Superior temporal gyrus (tissue), 1 donor: Measurements from ENCODE around the gene SEMA4B.
"Not testable (repeated sequence)": the region's sequence is repeated elsewhere in the genome, so short reads cannot be mapped to it uniquely, and the experiment has no call there.

Experiments used
- DNase-seq: peaks from one replicate; pipeline ENCODE4 v3.0.0-alpha.2; 2016; ENCODE audit errors: extremely low spot score

The SEMA4B gene

DNA sequence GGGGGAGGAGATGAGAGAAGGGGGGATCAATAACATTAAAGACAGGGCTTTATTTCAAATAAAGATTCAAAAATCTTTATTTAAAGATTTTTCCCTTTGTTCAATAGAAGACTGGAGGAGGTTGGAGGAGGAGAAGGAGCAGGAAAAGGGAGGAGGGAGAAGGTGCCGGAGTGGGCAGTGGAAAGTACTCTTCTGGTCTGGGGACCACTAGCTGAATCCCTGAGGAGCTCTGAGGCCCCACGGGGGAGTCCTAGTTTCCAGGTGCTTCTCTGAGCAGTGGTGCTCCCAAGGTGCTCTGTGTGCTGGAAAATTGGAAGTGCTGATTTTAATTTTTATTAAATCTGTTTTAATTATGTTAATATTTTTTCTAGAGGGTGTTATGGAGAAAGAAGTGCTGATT is 19.4 kb upstream of the SEMA4B start:
- DNase-seq: no peak

DNA sequence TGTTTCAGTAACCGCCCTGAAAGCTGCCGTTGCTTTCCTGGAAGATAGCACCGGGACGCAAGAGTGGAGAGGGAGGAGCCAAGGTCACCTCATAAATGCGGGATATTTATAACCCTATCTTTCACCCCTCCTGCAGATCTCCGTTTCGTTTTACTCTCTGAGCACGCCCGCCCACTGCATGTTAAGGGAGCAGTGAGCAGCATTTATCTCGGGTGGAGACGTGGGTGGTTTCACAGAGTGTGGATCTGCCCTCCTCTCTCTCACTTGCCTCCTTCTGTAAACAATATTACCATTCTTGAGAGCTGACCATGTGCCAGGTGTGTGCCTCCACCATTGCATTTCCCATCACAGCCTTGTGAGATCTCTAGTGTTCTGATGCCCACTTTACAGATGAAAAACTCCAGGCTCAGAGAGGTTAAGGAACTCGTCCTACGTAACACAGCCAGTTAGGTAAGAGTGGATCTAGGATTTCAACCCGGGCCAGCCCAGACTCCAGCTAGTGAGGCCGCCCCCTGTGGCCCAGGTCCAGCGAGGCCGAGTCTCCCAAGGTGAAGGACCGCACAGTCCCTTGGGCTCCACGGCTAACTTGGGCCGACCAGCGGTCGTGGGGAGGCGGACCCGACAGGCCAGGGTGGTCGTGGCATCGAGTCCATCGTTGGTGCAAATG is 16.9 kb upstream of the SEMA4B start:
- peak; percentile 56 for DNase-seq

DNA sequence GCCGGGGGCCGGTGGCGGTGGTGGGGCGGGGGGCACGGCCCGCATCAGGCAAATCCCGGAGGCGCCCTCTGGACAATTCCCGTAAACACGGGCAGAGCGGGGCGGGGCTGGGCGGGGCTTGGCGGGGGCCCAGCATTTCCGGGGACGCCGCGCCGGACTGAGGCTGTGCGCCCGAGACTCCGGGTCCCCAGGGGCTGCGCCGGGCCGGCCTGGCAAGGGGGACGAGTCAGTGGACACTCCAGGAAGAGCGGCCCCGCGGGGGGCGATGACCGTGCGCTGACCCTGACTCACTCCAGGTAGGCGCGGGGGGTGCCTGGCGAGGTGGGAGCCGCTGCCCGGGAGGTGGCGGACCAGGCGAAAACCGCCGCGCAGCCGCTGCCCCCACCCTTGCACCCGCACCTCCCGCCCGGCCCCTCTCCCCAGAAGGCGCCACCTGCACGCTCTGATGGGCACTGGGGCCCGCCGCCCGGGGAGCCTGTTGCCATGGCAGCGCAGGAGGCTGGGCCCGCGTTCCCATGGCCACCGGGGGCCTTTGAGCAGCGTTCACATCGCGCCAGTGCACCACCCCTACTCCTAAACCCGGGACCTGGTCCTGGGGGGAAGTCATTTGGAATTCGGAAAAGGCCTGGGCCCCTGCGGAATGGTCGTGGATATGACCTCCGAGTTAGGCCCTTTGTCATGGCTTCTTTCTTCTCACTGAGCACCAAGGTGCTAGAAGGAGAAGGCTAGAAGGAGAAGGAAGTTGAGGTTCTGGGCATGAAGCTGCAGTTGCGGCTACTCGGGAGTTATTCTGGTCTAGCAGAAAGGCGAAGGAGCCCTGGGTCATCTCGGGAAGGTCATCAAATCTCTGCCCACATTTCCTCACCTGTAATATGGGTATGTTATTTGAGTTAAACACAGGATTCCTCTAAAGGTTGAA is 16.1 kb upstream of the SEMA4B start:
- peak; percentile 59 for DNase-seq

GRCh38 chr15:90187257-90187868 is 13.8 kb upstream of the SEMA4B start:
- DNase-seq: peak; percentile 30

GRCh38 chr15:90188065-90188464 is 13.1 kb upstream of the SEMA4B start:
- not testable (repeated sequence) for DNase-seq

DNA sequence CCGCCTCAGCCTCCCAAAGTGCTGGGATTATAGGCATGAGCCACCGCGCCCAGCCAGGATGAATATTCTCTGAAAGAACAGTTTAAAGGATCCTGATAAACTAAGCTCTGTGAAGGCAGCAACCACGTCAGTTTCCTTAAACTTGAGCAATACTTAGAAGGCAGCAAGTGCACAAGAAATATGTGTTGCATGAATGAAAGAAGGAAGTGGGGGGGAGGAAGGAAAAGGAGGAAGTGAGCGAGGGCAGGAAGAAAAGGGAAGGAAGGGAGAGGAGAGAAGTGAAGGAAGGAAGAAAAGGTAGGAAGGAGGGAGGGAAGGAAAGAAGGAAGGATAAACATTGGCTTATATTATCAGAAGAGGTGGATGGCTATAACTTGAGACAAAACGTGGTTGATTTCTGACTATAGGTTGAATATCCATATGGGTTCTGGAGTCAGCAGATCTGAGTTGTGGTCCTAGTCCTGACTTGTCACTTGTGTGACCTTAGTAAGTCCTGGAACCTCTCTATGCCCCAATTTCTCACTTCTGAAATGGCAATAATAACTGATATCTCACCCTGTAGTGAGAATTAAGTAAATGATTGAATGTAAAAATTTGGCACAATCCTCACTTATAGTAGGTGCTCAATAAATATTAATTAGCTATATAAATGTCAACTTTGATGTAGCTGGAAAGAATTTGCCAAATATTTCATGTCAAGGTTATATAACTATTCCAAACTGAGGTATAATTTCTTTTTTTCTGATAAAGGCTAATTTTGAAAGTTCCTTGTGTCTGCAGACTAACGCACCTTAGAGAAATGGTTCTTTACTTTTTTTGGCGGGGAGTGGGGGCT is 12.0 kb upstream of the SEMA4B start:
- no peak for DNase-seq

- no peak for DNase-seq
These were observed 11.2 kb upstream of the SEMA4B start for GRCh38 chr15:90189781-90190467.

DNA sequence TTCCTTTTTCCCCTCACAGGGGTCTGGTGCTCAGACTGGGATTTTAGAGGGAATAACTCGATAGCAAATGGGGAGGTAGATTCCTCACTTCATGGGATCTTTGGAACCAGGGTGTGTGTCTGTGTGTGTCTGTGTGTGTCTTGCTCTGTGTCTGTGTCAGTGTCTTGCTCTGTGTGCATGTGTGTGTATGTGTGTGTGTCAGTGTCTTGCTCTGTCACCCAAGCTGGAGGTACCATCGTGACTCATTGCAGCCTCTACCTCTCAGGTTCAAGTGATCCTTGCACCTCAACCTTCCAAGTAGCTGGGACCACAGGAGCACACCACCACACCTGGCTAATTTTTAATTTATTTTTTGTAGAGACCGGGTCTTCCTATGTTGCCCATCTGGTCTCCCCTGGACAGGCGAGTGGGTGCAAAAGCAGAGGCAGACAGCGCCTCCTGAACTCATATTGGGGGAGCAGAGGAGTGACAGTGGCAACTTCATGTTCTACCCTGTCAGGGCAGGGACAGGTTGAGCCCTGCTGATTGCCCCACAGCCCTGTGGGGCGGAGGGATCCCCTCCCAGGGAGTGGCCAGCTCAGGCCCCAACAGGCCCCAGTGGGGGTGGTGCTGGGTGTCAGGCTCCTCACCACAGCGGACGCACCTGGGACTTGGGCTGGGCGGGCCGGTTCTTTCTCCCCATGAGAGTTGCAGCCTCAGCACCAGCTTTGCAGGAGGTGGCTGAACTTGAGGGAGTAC is 10.4 kb upstream of the SEMA4B start:
- DNase-seq: no peak

- no peak for DNase-seq
These were observed 9.8 kb upstream of the SEMA4B start for GRCh38 chr15:90191344-90191687.

- peak; percentile 89 for DNase-seq
These were observed 9.2 kb upstream of the SEMA4B start for GRCh38 chr15:90191794-90192509.

DNA sequence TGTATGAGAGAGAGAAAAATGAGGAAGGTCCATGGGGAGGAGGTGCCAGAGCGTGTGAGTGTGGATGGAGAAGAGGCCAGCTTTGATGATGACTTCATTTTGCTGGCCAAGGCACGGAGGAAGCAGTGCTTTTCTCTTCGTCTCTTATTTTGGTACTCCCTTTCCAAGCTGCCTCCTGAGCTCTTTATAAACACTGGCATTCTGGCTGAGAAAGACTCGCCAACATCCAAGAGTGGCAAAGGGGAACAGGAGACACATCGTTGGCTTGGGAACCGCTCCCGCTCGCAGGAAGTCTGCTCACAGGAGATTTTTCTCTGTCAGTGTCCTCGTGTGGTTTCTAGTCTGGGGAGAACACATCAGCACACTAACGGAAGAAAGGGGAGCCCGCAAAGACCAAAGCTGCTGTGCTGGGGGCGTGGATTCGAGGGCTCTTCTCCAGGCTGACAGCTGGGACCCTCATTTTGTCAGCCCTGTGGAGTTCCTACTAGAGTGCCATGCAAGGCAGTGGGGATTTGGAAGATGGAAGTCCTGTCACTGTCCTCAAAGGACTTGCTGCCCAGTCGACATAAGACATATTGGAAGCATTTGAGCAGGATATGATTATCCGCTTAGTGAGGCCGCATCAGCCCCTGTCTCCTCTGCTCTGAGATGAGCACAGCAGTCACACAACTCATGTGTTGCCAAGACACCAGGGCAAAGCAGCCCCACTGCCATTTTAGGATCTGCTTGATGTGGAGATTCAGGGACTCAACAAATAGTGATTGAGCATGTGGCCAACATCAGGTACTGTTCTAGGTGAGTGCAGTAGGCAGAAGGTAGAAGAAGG is 8.0 kb upstream of the SEMA4B start:
- DNase-seq: peak; percentile 68

- DNase-seq: no peak
These were observed 6.5 kb upstream of the SEMA4B start for GRCh38 chr15:90194655-90195054.

DNA sequence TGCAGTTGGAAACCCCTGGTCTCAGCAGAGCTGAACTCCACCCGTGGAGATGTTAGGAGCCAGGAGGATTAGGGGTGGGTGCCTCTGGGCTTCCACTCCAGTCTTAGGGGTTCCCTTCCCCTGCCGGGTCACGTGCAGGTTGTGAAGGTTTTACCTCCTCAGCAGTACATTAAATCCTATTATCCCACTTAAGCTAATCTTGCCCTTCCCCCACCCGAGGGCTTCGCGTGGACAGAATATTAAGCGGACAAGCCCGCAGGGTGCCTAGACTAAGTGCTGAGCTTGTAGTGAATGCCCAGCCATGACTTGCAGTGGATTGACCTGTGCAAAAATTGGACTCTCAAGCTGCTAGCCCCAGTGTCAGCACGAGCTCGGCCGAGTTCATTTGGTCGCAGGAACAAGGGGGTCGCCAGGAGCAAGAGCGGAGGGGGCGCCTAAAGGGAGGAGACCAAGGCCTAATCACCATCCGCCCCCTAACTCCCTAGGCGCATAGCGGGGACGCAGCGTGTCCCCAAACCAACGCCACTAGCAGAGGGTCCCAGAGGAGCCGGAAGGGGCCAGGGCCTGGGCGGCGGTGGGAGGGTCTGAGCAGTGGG is 498 bp upstream of the SEMA4B start:
- DNase-seq: no peak

GRCh38 chr15:90201944-90202375 is 830 bp downstream of the SEMA4B start:
- DNase-seq: no peak

DNA sequence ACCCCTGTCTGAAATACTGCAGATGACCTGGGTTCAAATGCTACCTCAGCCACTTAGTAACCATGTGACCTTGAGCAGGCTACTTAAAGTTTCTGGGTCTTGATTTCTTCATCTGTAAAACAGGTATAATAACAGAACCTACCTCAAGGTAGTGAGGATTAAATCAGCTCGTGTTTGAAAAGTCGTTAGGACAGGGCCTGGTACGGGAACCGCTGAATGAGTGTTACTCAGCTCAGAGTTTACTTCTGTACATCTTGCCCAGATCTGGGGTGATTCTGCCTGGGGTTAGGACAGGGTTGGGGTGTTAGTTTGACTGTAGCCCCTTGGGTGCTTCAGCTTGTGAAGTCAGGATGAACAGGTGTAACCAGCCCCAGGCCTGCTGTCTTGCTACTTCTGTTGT is 1.8 kb downstream of the SEMA4B start:
- no peak for DNase-seq

DNA sequence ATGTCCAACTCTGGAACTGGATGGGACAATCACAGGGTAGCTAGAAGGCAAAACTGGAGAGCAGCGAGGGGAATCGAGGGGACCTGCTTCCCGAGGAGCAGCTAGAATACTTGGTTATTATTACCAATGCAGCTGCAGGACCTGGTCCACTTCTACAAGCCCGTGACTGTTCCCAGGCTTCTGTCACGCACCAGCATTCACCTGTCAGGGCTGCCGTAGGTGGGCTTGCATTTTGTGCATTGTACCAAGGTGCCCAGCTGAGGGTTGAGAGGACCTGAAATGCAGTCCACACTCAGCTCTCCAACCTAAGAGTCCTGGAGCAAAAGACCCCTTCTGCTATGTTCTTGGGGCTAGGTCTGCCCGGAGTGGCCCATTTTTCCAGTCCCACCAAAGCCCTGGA is 2.3 kb downstream of the SEMA4B start:
- no peak for DNase-seq

- DNase-seq: no peak
These were observed 2.8 kb downstream of the SEMA4B start for GRCh38 chr15:90203922-90204321.

DNA sequence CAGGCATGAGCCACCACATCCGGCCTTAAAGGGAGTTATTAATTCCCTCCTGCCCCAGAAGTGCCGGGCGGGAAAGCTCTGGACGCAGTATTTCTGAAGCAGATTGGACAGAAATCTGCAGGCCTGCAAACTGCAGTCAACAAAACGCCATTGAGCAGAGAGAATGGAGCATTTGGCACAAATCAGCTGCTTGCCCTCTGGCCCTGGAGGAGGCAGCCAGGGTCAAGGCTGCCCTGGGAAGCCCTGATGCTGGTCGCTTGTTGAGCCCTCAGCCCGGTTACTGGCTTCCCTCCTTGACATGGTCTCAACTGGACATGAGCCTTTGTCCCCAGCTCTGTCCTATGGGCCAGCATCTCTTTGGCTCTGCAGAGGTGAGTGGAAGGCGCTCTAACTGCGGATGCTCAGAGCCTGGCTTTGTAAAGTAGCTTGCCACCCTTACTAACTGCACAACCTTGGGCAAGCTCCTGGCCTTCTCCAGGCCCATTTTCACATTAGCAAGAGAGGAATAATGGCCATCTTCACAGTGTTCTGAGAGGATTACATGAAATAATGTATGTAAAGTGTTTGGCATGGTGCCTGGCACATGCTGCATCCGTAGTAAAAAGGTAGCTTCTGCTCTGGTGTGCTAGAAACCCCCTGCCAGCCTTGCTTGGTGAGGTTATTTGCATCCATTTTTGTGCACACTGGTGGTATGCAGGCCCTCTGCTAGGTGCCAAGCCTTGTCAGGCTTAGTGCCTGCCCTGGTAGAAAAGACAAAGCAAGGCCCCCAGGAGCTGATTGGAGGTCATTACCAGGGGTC is 4.1 kb downstream of the SEMA4B start:
- DNase-seq: no peak
